GM21786 (cell line): Measurements from ENCODE around the gene PWP2.
"Not testable (repeated sequence)": the region's sequence is repeated elsewhere in the genome, so short reads cannot be mapped to it uniquely, and the experiment has no call there.

Source experiments
- ATAC-seq: cut with Tn5 transposase; IDR thresholded peaks from one replicate; pipeline ENCODE4 v1.9.1; 2021; ENCODE audit not compliant: unreplicated experiment

The PWP2 gene

GRCh38 chr21:44127827-44128226, 20.6 kb downstream of the PWP2 start:
- ATAC-seq = not testable (repeated sequence)

GRCh38 chr21:44133715-44134057, 26.5 kb downstream of the PWP2 start:
- not testable (repeated sequence) for ATAC-seq

GRCh38 chr21:44134732-44135131, 27.5 kb downstream of the PWP2 start:
- ATAC-seq = not testable (repeated sequence)

GRCh38 chr21:44138039-44138438, 30.8 kb downstream of the PWP2 start:
- ATAC-seq = not testable (repeated sequence)

- ATAC-seq = not testable (repeated sequence)
Measured at GRCh38 chr21:44139787-44140551, 32.8 kb downstream of the PWP2 start.

GRCh38 chr21:44140552-44140932, 33.3 kb downstream of the PWP2 start:
- not testable (repeated sequence) for ATAC-seq

GRCh38 chr21:44142470-44142869, 35.3 kb downstream of the PWP2 start:
- ATAC-seq = not testable (repeated sequence)

- peak; percentile 61 for ATAC-seq
Measured at GRCh38 chr21:44143380-44143779, 36.2 kb downstream of the PWP2 start.

- ATAC-seq = not testable (repeated sequence)
Measured at GRCh38 chr21:44143996-44144395, 36.8 kb downstream of the PWP2 start.

- not testable (repeated sequence) for ATAC-seq
Measured at GRCh38 chr21:44144784-44145602, 37.8 kb downstream of the PWP2 start.

GRCh38 chr21:44145616-44146015, 38.4 kb downstream of the PWP2 start:
- not testable (repeated sequence) for ATAC-seq

GRCh38 chr21:44147108-44147507, 39.9 kb downstream of the PWP2 start:
- not testable (repeated sequence) for ATAC-seq

- not testable (repeated sequence) for ATAC-seq
Measured at GRCh38 chr21:44150255-44150654, 43.1 kb downstream of the PWP2 start.

GRCh38 chr21:44153214-44153888, 46.2 kb downstream of the PWP2 start:
- not testable (repeated sequence) for ATAC-seq

GRCh38 chr21:44153889-44154228, 46.7 kb downstream of the PWP2 start:
- ATAC-seq = not testable (repeated sequence)

- peak; percentile 15 for ATAC-seq
Measured at GRCh38 chr21:44154816-44155230, 47.6 kb downstream of the PWP2 start.

- peak; percentile 35 for ATAC-seq
Measured at GRCh38 chr21:44155231-44155993, 48.2 kb downstream of the PWP2 start.

GRCh38 chr21:44155994-44156380, 48.8 kb downstream of the PWP2 start:
- ATAC-seq = not testable (repeated sequence)

- ATAC-seq = not testable (repeated sequence)
Measured at GRCh38 chr21:44157439-44158081, 50.4 kb downstream of the PWP2 start.

- not testable (repeated sequence) for ATAC-seq
Measured at GRCh38 chr21:44158082-44158468, 50.9 kb downstream of the PWP2 start.
